ENCODE results near the gene HACD3. TPM values are rescaled to one million over a fixed set of nuclear protein-coding genes. Genes with fewer than 3 reads are reported as not detected.
A peak's percentile ranks its signal among the peaks of the same experiment; 100 is the strongest.

The HACD3 gene
- total RNA-seq, 4 donors from 2014 or later, result 20.2 to 144 (median 34.6) TPM

DNA sequence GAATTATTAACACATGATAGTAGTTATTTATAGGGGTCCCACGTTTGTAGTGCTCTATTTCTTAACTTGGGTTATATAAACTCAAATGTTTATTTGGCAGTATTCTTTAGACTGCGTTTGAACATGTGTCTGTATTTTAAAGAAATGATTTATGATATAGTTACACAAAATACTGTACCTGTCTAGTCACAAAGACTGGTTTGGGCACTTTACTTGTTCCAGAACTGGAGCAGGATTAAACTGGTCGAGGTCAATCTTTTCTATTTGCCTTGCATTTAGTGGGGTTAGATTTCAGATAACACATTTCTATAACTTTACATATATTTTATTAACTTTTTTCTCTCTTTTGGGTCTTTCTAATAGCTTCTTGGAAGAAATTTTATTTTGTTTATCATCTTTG lies 39.5 kb downstream of the HACD3 start:
- H3K27me3 ChIP-seq, result no peaks in the 10 kb centered on the region
- no peaks in the 10 kb centered on the region for H3K9me3 ChIP-seq
- H3K4me3 ChIP-seq, result no peak overlapping the region
- no peak for DNase-seq
- H3K36me3 ChIP-seq, result no peaks in the 10 kb centered on the region
- H3K27ac ChIP-seq, result no peak overlapping the region
- intact Hi-C loops (cut with DNase I; ENCODE audit: low total_unique reads), result no loop called here
- TF ChIP-seq, protein P1, sequence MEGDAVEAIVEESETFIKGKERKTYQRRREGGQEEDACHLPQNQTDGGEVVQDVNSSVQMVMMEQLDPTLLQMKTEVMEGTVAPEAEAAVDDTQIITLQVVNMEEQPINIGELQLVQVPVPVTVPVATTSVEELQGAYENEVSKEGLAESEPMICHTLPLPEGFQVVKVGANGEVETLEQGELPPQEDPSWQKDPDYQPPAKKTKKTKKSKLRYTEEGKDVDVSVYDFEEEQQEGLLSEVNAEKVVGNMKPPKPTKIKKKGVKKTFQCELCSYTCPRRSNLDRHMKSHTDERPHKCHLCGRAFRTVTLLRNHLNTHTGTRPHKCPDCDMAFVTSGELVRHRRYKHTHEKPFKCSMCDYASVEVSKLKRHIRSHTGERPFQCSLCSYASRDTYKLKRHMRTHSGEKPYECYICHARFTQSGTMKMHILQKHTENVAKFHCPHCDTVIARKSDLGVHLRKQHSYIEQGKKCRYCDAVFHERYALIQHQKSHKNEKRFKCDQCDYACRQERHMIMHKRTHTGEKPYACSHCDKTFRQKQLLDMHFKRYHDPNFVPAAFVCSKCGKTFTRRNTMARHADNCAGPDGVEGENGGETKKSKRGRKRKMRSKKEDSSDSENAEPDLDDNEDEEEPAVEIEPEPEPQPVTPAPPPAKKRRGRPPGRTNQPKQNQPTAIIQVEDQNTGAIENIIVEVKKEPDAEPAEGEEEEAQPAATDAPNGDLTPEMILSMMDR (IDR thresholded peaks at IDR 0.05), result no peak
- TF ChIP-seq POLR2A (IDR thresholded peaks at IDR 0.05), result no peak
- no peaks in the 10 kb centered on the region for H3K4me1 ChIP-seq

DNA sequence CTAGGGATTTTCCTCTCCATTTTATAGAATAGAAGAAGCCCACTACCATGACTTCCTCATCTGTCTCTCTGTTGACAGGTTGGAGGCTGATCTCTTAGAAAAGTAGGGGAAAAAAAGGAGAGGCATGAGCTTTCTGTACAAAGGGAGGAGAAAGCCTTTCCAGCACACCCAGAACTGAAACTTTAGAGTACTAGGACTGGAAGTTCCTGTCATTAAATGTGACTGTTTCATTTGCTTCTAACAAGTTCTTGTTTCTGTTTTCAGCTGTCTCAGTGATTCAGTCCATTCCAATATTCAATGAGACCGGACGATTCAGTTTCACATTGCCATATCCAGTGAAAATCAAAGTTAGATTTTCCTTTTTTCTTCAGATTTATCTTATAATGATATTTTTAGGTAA lies 41.7 kb downstream of the HACD3 start:
- TF ChIP-seq POLR2A (IDR thresholded peaks at IDR 0.05), result no peak
- TF ChIP-seq, protein P1 (IDR thresholded peaks at IDR 0.05), result no peak
- Histone ChIP-seq H3K4me3 (no peak overlapping the region), H3K36me3 (no peaks in the 10 kb centered on the region), H3K4me1 (no peaks in the 10 kb centered on the region), H3K27ac (no peak overlapping the region), H3K27me3 (no peaks in the 10 kb centered on the region), H3K9me3 (no peaks in the 10 kb centered on the region)
- intact Hi-C loops (cut with DNase I; ENCODE audit: low total_unique reads), result no loop called here
- DNase-seq, result no peak

DNA sequence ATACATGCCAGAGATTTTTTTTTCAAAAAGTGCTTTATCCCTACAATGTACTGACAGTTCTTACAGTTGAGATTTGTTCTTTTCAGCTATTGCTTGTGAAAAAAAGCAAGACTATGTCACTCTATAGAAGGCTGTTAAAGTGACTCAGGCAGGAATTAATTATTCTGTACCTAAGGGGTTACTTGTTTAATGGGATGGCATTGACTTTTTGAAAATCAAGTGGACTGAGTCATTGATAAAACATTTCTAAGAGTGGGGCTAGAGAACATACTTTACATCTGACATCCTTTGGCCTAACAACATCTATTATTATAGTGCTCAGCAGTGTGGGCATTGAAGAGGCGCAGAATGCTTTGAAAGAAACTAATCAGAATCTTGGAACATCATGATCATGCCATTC lies 46.4 kb downstream of the HACD3 start:
- no peaks in the 10 kb centered on the region for H3K9me3 ChIP-seq
- no peaks in the 10 kb centered on the region for H3K4me1 ChIP-seq
- no peaks in the 10 kb centered on the region for H3K27me3 ChIP-seq
- TF ChIP-seq, protein P1 (IDR thresholded peaks at IDR 0.05), result no peak
- no peak for TF ChIP-seq POLR2A (IDR thresholded peaks at IDR 0.05)
- DNase-seq, result no peak
- no peak overlapping the region for H3K4me3 ChIP-seq
- intact Hi-C loops (cut with DNase I; ENCODE audit: low total_unique reads), result no loop called here
- H3K36me3 ChIP-seq, result no peaks in the 10 kb centered on the region
- no peak overlapping the region for H3K27ac ChIP-seq

DNA sequence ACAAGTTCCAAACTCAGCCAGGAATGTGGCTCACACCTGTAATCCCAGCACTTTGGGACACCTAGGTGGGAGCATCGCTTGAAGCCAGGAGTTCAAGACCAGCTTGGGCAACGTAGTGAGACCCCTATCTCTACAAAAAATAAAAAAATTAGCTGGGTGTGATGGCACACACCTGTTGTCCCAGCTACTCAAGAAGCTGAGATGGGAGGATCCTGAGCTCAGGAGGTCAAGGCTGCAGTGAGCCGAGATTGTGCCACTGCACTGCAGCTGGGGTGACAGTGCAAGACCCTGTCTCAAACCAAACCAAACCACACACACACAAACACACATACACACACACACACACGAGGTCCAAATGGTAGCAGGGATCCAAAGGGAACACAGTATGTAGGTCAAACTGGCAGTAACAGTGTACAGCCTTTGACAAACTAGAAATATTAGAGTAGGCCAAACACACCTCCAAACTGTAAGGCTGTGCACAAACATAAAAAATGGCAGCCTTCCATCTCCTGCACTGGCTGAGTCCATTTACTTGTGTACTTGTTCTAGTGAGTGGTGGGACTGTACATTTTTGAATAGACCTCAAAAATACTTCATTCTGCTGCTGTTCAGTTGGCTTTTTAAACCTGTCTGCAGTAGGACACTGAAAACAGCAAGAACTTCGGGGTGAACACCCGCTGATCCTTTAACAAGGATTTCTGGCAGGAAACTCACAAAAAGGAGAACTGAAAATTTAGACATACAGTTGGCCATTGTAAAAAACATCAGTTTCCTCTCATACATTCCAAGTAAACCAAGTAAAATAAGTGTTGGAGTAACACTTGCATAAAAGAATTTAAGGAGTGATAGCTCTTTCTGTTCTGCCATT lies 47.1 kb downstream of the HACD3 start:
- Histone ChIP-seq H3K27me3 (no peaks in the 10 kb centered on the region), H3K36me3 (no peaks in the 10 kb centered on the region), H3K4me3 (no peak overlapping the region), H3K9me3 (no peaks in the 10 kb centered on the region), H3K4me1 (no peaks in the 10 kb centered on the region), H3K27ac (no peak overlapping the region)
- TF ChIP-seq POLR2A (IDR thresholded peaks at IDR 0.05), result no peak
- TF ChIP-seq, protein P1 (IDR thresholded peaks at IDR 0.05), result no peak
- intact Hi-C loops (cut with DNase I; ENCODE audit: low total_unique reads), result no loop called here
- no peak for DNase-seq

DNA sequence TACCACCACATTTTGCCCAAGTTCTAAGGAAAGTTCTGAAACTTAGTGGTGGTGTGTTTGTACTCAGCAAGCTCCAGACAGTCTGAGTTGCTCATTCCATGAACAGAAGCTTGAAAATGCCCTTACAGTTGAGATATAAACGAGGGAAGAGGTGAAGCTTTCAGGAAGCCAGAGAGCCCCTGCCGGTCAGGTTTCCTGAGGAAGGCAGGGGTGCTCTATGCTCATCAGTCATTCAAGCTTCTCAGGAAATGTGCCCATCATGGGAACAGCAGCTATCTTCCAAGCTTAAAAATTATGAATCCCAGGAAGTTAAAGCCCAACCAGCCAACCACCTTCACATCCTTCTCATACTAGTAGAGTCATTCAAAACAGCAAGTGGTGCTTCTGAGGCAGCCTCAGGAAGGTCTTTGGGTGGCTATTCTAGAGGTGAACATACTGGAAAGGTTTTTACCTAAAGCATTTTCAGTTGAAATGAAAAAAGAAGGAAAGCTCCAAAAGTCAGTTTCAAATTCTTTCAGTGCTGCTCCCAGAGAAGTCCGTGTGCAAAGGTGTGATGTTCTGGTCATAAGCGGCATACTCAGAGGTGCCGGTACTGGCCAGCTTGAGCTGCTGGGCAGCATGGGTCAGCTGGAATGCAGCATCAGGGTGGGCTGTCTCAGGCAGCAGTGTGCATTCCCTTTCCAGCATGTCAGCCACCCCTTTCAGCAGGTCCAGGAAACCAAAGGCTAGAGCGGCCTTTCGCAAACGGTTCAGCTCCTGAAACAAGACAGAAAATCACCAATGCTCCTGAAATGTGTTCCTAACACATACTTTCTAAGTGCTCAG lies 48.9 kb downstream of the HACD3 start:
- H3K27me3 ChIP-seq, result no peaks in the 10 kb centered on the region
- no peaks in the 10 kb centered on the region for H3K4me1 ChIP-seq
- H3K36me3 ChIP-seq, result no peaks in the 10 kb centered on the region
- no peak overlapping the region for H3K4me3 ChIP-seq
- no peak for DNase-seq
- intact Hi-C loops (cut with DNase I; ENCODE audit: low total_unique reads), result no loop called here
- TF ChIP-seq POLR2A (IDR thresholded peaks at IDR 0.05), result no peak
- TF ChIP-seq, protein P1 (IDR thresholded peaks at IDR 0.05), result no peak
- H3K9me3 ChIP-seq, result no peaks in the 10 kb centered on the region
- peak overlapping the region in 1 of 2 donors; percentile 38 for H3K27ac ChIP-seq
